SK-N-MC (cell line): ENCODE data around the gene CRTC2.

Experiments used
- DNase-seq: peaks from one replicate; pipeline ENCODE4 v3.0.0-alpha.2; 2011; ENCODE audit warnings: low read depth, low spot score
- H3K27ac ChIP-seq: fragments of 200-600 bp; sonication (generic); 2 replicates; pipeline ENCODE4 v1.5.1; 2016; ENCODE audit warnings: mixed run types
- H3K36me3 ChIP-seq: fragments of 200-600 bp; sonication (generic); 2 replicates; pipeline ENCODE4 v1.6.1; 2017; ENCODE audit warnings: antibody characterized with exemption, low read length, mixed read lengths; ENCODE audit not compliant: insufficient read depth
- H3K4me3 ChIP-seq: fragments of 200-600 bp; sonication (generic); 2 replicates; pipeline ENCODE4 v1.5.1; 2016
- H3K9ac ChIP-seq: fragments of 200-600 bp; sonication (generic); 2 replicates; pipeline ENCODE4 v1.8.0; 2017; ENCODE audit warnings: mixed run types, mixed read lengths; ENCODE audit not compliant: insufficient read length
- H3K9me3 ChIP-seq: fragments of 200-600 bp; sonication (generic); 2 replicates; pipeline ENCODE4 v1.6.1; 2017; ENCODE audit warnings: low read depth, mild to moderate bottlenecking, antibody characterized with exemption, low read length, moderate library complexity, mixed read lengths
- EZH2 ChIP-seq: fragments of 200-600 bp; sonication (generic); IDR thresholded peaks from one replicate; pipeline ENCODE4 v1.6.1; 2017; ENCODE audit warnings: antibody characterized with exemption
- FOXP2 ChIP-seq: optimal IDR thresholded peaks from 2 replicates; pipeline ENCODE3; 2011; ENCODE audit warnings: mild to moderate bottlenecking, moderate library complexity; ENCODE audit not compliant: insufficient read depth; ENCODE audit errors: extremely low read length, control extremely low read depth
- POLR2AphosphoS5 ChIP-seq: IDR thresholded peaks from 2 replicates; pipeline ENCODE4 v1.6.1; 2012; ENCODE audit warnings: mild to moderate bottlenecking, low read depth, low read length, borderline replicate concordance

The CRTC2 gene

GRCh38 chr1:153945795-153946621 lies 12.4 kb downstream of the CRTC2 start:
- Histone ChIP-seq H3K36me3 (peaks cover 4% of the 10 kb centered on the region; the same call in 1 of the 2 replicates), H3K9ac (peak overlapping the region; percentile 84), H3K4me3 (peak overlapping the region; percentile 92), H3K9me3 (no peaks in the 10 kb centered on the region), H3K27ac (peak overlapping the region; percentile 50; the same call in 1 of the 2 replicates)
- TF ChIP-seq FOXP2: no peak
- TF ChIP-seq POLR2AphosphoS5: no peak
- TF ChIP-seq EZH2: no peak
- DNase-seq: no peak

- TF ChIP-seq FOXP2 (no peak), EZH2 (no peak), POLR2AphosphoS5 (no peak; the same call in 1 of the 2 replicates)
- Histone ChIP-seq H3K9ac (peak overlapping the region; percentile 84), H3K9me3 (no peaks in the 10 kb centered on the region), H3K27ac (peak overlapping the region; percentile 63), H3K4me3 (peak overlapping the region; percentile 92), H3K36me3 (peaks cover 4% of the 10 kb centered on the region; the same call in 1 of the 2 replicates)
- DNase-seq: no peak
Observed at GRCh38 chr1:153945131-153945794, 13.1 kb downstream of the CRTC2 start.

- no peak for DNase-seq
- H3K4me3 ChIP-seq: peak overlapping the region; percentile 92
- peak overlapping the region; percentile 63 for H3K27ac ChIP-seq
- no peaks in the 10 kb centered on the region; the same call in 1 of the 2 replicates for H3K36me3 ChIP-seq
- no peak overlapping the region for H3K9ac ChIP-seq
- H3K9me3 ChIP-seq: no peaks in the 10 kb centered on the region
- TF ChIP-seq EZH2: no peak
- TF ChIP-seq POLR2AphosphoS5: no peak
- no peak for TF ChIP-seq FOXP2
Observed at GRCh38 chr1:153944827-153945117, 13.6 kb downstream of the CRTC2 start.

- TF ChIP-seq POLR2AphosphoS5 (no peak), FOXP2 (no peak), EZH2 (no peak)
- Histone ChIP-seq H3K9ac (no peak overlapping the region), H3K36me3 (no peaks in the 10 kb centered on the region), H3K4me3 (peak overlapping the region; percentile 92; the same call in 1 of the 2 replicates), H3K9me3 (no peaks in the 10 kb centered on the region), H3K27ac (peak overlapping the region; percentile 63)
- DNase-seq: no peak
Observed at GRCh38 chr1:153944005-153944826, 14.2 kb downstream of the CRTC2 start.

GRCh38 chr1:153942766-153943549 lies 15.5 kb downstream of the CRTC2 start:
- Histone ChIP-seq H3K9me3 (no peaks in the 10 kb centered on the region), H3K9ac (no peak overlapping the region), H3K4me3 (no peak overlapping the region), H3K36me3 (no peaks in the 10 kb centered on the region; the same call in 1 of the 2 replicates), H3K27ac (no peak overlapping the region)
- TF ChIP-seq EZH2: no peak
- no peak for TF ChIP-seq POLR2AphosphoS5
- TF ChIP-seq FOXP2: no peak
- DNase-seq: no peak

- Histone ChIP-seq H3K36me3 (peaks cover under 1% of the 10 kb centered on the region; the same call in 1 of the 2 replicates), H3K27ac (no peak overlapping the region), H3K9me3 (no peaks in the 10 kb centered on the region), H3K4me3 (no peak overlapping the region), H3K9ac (no peak overlapping the region)
- TF ChIP-seq EZH2 (no peak), FOXP2 (no peak), POLR2AphosphoS5 (no peak)
- no peak for DNase-seq
Observed at GRCh38 chr1:153941826-153942725, 16.3 kb downstream of the CRTC2 start.

- Histone ChIP-seq H3K36me3 (peaks cover 13% of the 10 kb centered on the region; the same call in 1 of the 2 replicates), H3K27ac (no peak overlapping the region), H3K9ac (no peak overlapping the region), H3K9me3 (no peaks in the 10 kb centered on the region), H3K4me3 (no peak overlapping the region)
- TF ChIP-seq EZH2: no peak
- TF ChIP-seq POLR2AphosphoS5: no peak
- DNase-seq: no peak
Observed at GRCh38 chr1:153940756-153941155, 17.7 kb downstream of the CRTC2 start.
